ENCODE measurements around the gene PROP1.
A peak's percentile ranks its signal among the peaks of the same experiment; 100 is the strongest.

- TF ChIP-seq CTCF (conservative IDR thresholded peaks at IDR 0.05 in 1 of 2, IDR thresholded peaks at IDR 0.05 in 1 of 2; ENCODE audit: extremely low read depth in 1 of 2, insufficient read depth in 1 of 2, low read depth in 1 of 2, low read length in 2 of 2) (no peak), EZH2 (IDR thresholded peaks at IDR 0.05; ENCODE audit: borderline replicate concordance, low read length) (peak; percentile 9)
Observed at GRCh38 chr5:177983763-177984583, 12.1 kb downstream of the PROP1 start.

All from mammary epithelial cell (primary cell).